GM19023 (cell line): Measurements from ENCODE around the gene MERTK.
"Not testable (repeated sequence)": the region's sequence is repeated elsewhere in the genome, so short reads cannot be mapped to it uniquely, and the experiment has no call there.

Experiments used
- ATAC-seq: cut with Tn5 transposase; IDR thresholded peaks from one replicate; pipeline ENCODE4 v1.9.1; 2021; ENCODE audit warnings: mild to moderate bottlenecking, moderate library complexity; ENCODE audit not compliant: unreplicated experiment

MERTK gene

DNA sequence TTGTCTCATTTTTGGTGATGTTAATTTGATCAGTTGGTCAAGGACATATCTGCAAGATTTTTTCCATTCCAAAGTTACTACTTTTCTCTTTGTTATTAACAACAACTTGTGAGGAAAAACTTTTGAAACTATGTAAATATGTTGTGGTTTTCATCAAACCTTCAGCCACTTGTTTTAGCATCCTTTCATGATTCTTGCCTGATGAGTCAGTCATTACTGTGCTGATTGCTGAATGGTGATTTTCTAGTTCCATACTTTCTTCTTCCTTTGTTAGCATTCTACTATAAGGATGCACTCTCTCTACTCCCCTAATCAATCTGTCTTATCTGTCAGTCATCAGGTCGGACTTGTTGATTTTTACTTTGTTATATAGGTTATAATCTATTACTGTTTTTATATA is 167.6 kb downstream of the MERTK start:
- no peak for ATAC-seq

DNA sequence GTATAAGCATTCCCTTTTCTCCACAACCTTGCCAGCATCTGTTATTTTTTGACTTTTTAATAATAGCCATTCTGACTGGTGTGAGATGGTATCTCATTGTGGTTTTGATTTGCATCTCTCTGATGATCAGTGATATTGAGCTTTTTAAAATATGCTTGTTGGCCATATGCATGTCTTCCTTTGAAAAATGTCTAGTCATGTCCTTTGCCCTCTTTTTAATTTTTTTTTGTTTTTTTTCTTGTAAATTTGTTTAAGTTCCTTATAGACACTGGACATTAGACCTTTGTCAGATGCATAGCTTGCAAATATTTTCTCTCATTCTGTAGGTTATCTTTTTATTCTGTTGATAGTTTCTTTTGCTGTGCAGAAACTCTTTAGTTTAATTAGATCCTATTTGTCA is 171.4 kb downstream of the MERTK start:
- ATAC-seq = not testable (repeated sequence)

GRCh38 chr2:112073875-112074274 is 175.5 kb downstream of the MERTK start:
- ATAC-seq = no peak

- ATAC-seq = no peak
These were observed 176.1 kb downstream of the MERTK start for GRCh38 chr2:112074506-112074905.

- ATAC-seq = no peak
These were observed 177.3 kb downstream of the MERTK start for GRCh38 chr2:112075490-112076260.

GRCh38 chr2:112077814-112078213 is 179.4 kb downstream of the MERTK start:
- ATAC-seq = no peak
